CD4-positive, alpha-beta T cell (primary cell): ENCODE results near the gene TMEM51. TPM values are rescaled to one million over a fixed set of nuclear protein-coding genes. Genes with fewer than 3 reads are reported as not detected.

Experiments used
- ATAC-seq: fragments of 200-7000 bp; cut with Tn5 transposase; one replicate; pipeline ENCODE4 v1.10.0; 2022; ENCODE audit warnings: mild to moderate bottlenecking; ENCODE audit not compliant: poor library complexity
- CTCF ChIA-PET: fragments of 350-600 bp; sonication (Branson Sonifier 250); formaldehyde crosslinking; loops from one replicate; lab custom pipeline; 2021; ENCODE audit warnings: antibody characterized with exemption, inconsistent platforms; lab: Charles Lee
- POLR2A ChIA-PET: fragments of 350-600 bp; sonication (Branson Sonifier 250); formaldehyde crosslinking; loops from one replicate; lab custom pipeline; 2021; ENCODE audit warnings: antibody characterized with exemption, inconsistent platforms; lab: Charles Lee
- DNase-seq, 14 experiments: peaks; one replicate each; pipeline ENCODE4 v3.0.0-alpha.2; 2013 to 2020; ENCODE audit warnings: mixed read lengths in 2 of 14
- H3K27ac ChIP-seq, 2 donors: one replicate each; pipeline versions ENCODE4 v1.5.1 to v1.7.0; 2013; ENCODE audit warnings: low read length in 2 of 2, low read depth in 1 of 2, mild to moderate bottlenecking in 1 of 2
- H3K27me3 ChIP-seq, 2 experiments: 1 replicate in 1 of 2; 2 replicates in 1 of 2; pipeline versions ENCODE4 v1.6.1 to v1.7.0; 2013; ENCODE audit warnings: low read length in 2 of 2, control low read depth in 1 of 2, mild to moderate bottlenecking in 1 of 2, moderate library complexity in 1 of 2; ENCODE audit not compliant: insufficient read depth in 2 of 2, control insufficient read depth in 1 of 2
- H3K36me3 ChIP-seq: one replicate; pipeline ENCODE4 v1.6.1; 2013; ENCODE audit warnings: low read length, control low read depth; ENCODE audit not compliant: insufficient read depth
- H3K4me1 ChIP-seq: one replicate; pipeline ENCODE4 v1.6.1; 2013; ENCODE audit warnings: low read length, control low read depth; ENCODE audit not compliant: insufficient read depth
- H3K4me3 ChIP-seq: one replicate; pipeline ENCODE4 v1.5.1; 2013; ENCODE audit warnings: mild to moderate bottlenecking, low read length, moderate library complexity
- H3K9me3 ChIP-seq, 2 experiments: 1 replicate in 1 of 2; 2 replicates in 1 of 2; pipeline versions ENCODE4 v1.6.1 to v1.7.0; 2013; ENCODE audit warnings: low read length in 2 of 2, mild to moderate bottlenecking in 2 of 2, control low read depth in 1 of 2, moderate library complexity in 1 of 2; ENCODE audit not compliant: control insufficient read depth in 1 of 2, insufficient read depth in 1 of 2
- H3K27ac Mint-ChIP-seq: one replicate; pipeline ENCODE4 v1.8.0; 2020; ENCODE audit warnings: mixed read lengths
- H3K27me3 Mint-ChIP-seq: one replicate; pipeline ENCODE4 v1.8.0; 2021; ENCODE audit warnings: mixed read lengths
- H3K36me3 Mint-ChIP-seq: one replicate; pipeline ENCODE4 v1.8.0; 2021; ENCODE audit warnings: low read depth, mixed read lengths
- H3K4me1 Mint-ChIP-seq: one replicate; pipeline ENCODE4 v1.8.0; 2021; ENCODE audit warnings: low read depth, mixed read lengths
- H3K4me3 Mint-ChIP-seq: one replicate; pipeline ENCODE4 v1.8.0; 2020; ENCODE audit warnings: mild to moderate bottlenecking, mixed read lengths
- H3K9me3 Mint-ChIP-seq: one replicate; pipeline ENCODE4 v1.8.0; 2020; ENCODE audit warnings: mixed read lengths
- CTCF ChIP-seq: fragments of 200-600 bp; IDR thresholded peaks from one replicate; pipeline ENCODE4 v1.8.0; 2022; ENCODE audit warnings: antibody characterized with exemption, mild to moderate bottlenecking
- intact Hi-C, 2 experiments: fragments of 100-400 bp; cut with DNase I in 1 of 2; cut with micrococcal nuclease in 1 of 2; formaldehyde crosslinking; loops; one replicate each; pipeline versions ENCODE4 v1.15.1 to v1.9.0; 2023 to 2025; cut with DNase I, micrococcal nuclease
- total RNA-seq, 174 experiments: library from RNA in 2 of 174; stranded (reverse) in 2 of 174; gene quantifications; one replicate each; pipeline ENCODE4 v1.2.3 and lab custom pipeline; 2021 to 2026

TMEM51 gene
- total RNA-seq, 2 experiments from 2014 or later = not detected

GRCh38 chr1:15171271-15171908 is 17.8 kb downstream of the TMEM51 start:
- intact Hi-C loops = no loop called here
- no peaks in the 10 kb centered on the region for H3K4me1 Mint-ChIP-seq
- no peak overlapping the region for H3K4me3 Mint-ChIP-seq
- peaks cover 0 to 4% of the 10 kb centered on the region in 2 experiments for H3K27me3 ChIP-seq
- H3K27me3 Mint-ChIP-seq = peaks cover 41% of the 10 kb centered on the region
- ChIA-PET CTCF (no interaction called here), POLR2A (no interaction called here)
- H3K4me1 ChIP-seq = no peaks in the 10 kb centered on the region
- no peak overlapping the region for H3K27ac Mint-ChIP-seq
- no peak overlapping the region for H3K4me3 ChIP-seq
- peaks cover 4% of the 10 kb centered on the region for H3K9me3 Mint-ChIP-seq
- no peak for ATAC-seq
- H3K27ac ChIP-seq = no peak overlapping the region
- H3K36me3 ChIP-seq = no peaks in the 10 kb centered on the region
- TF ChIP-seq CTCF = no peak
- no peaks in the 10 kb centered on the region for H3K9me3 ChIP-seq
- DNase-seq = no peak
- no peaks in the 10 kb centered on the region for H3K36me3 Mint-ChIP-seq

DNA sequence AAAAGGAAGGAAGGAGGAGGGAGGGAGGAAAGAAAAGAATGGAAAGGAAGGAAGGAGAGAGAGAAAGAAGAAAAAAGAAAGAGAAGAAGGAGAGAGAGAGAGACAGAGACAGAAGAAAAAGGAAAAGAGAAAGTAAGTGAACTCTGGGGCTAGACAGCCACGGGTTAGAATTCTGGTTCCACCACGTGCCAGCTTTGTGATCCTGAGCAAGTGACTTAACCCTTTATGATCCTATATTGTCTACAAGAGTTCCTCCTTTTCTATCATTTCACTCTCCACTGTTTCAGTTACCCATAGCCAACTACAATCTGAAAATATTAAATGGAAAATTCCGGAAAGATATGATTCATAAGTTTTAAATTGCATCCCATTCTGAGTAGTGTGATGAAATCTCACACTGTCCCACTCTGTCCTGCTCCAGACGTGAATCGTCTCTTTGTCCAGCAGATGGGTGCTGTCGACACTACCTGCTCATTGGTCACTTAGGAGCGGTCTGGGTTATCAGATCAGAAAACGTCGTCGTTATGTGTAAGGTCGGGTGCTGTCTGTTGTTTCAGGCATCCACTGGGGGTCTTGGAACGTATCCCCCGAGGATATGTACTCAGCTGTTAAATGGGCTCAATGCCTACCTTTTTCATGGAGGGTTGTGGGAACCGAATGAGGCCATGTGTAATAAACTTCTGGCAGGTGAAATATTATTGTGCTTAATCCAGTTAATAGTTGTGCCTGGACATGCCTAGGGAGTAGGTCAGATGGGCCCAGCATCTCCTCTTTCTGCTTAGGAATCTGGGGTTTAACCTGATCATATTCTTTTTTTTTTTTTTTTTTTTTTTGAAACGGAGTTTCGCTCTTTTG is 19.1 kb downstream of the TMEM51 start:
- H3K4me3 ChIP-seq = no peak overlapping the region
- TF ChIP-seq CTCF = no peak
- intact Hi-C loops = no loop called here
- Mint-ChIP-seq H3K36me3 (no peaks in the 10 kb centered on the region), H3K4me1 (no peaks in the 10 kb centered on the region), H3K9me3 (peaks cover 4% of the 10 kb centered on the region), H3K27me3 (peaks cover 49% of the 10 kb centered on the region), H3K27ac (no peak overlapping the region), H3K4me3 (no peak overlapping the region)
- ATAC-seq (no peak), DNase-seq (no peak)
- peaks cover 0 to 5% of the 10 kb centered on the region in 2 experiments for H3K27me3 ChIP-seq
- no peaks in the 10 kb centered on the region for H3K4me1 ChIP-seq
- no peak overlapping the region for H3K27ac ChIP-seq
- CTCF ChIA-PET = interaction anchor here (0.5 kb wide), 1 partner anchor 1544 kb away, joined by 3 read pairs; no protein-coding TSS in a partner anchor
- H3K9me3 ChIP-seq = no peaks in the 10 kb centered on the region
- no peaks in the 10 kb centered on the region for H3K36me3 ChIP-seq
- POLR2A ChIA-PET = no interaction called here

DNA sequence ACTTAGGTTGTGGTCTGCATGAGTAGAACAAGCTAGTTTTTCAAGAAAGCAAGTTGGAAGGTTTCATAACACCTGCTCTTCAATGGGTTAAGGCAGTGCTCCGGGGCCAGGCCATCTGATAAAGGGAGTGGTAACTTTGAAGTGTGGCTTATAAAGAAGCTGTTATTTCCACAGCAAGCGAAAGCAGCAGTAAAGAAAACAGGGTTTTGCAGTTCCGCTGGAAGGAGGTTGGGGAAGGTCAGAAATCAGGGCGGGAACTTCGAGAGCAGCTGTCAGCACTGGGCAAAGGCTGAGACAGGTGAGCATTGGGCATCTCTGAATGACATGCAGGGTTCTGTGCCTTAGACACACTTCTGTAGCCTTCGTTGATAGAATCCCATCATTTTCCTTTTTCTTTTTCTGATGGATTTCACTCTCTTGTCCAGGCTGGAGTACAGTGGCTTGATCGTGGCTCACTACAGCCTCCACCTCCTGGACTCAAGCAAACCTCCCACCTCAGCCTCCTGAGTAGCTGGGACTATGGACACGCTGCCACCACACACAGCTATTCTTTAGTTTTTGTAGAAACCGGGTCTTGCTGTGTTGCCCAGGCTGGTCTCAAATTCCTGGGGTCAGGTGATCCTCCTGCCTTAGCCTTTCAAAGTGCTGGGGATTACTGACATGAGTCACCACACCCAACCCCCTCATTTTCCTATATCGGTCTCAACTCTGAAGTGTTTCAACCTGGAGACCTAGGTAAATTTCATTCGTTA is 20.5 kb downstream of the TMEM51 start:
- H3K27me3 ChIP-seq = peaks cover 0 to 11% of the 10 kb centered on the region in 2 experiments
- Mint-ChIP-seq H3K4me1 (no peaks in the 10 kb centered on the region), H3K27ac (no peak overlapping the region), H3K27me3 (peaks cover 49% of the 10 kb centered on the region), H3K36me3 (no peaks in the 10 kb centered on the region), H3K9me3 (peaks cover 4% of the 10 kb centered on the region), H3K4me3 (no peak overlapping the region)
- POLR2A ChIA-PET = no interaction called here
- ATAC-seq = no peak
- H3K9me3 ChIP-seq = no peaks in the 10 kb centered on the region
- CTCF ChIA-PET = no interaction called here
- no peak for TF ChIP-seq CTCF
- no peak overlapping the region for H3K27ac ChIP-seq
- H3K4me1 ChIP-seq = no peaks in the 10 kb centered on the region
- no peak for DNase-seq
- H3K36me3 ChIP-seq = no peaks in the 10 kb centered on the region
- intact Hi-C loops = no loop called here
- no peak overlapping the region for H3K4me3 ChIP-seq
